WERI-Rb-1 (cell line): Measurements from ENCODE around the gene LRCH4.

Experiments used
- DNase-seq: peaks from one replicate; pipeline ENCODE4 v3.0.0-alpha.2; 2020
- H3K27ac ChIP-seq: fragments of 250-450 bp; sonication (Bioruptor Pico); 2 replicates; pipeline ENCODE4 v1.5.1; 2020; ENCODE audit warnings: mild to moderate bottlenecking, moderate library complexity
- H3K27me3 ChIP-seq: fragments of 250-450 bp; sonication (Bioruptor Pico); 2 replicates; pipeline ENCODE4 v1.5.1; 2021; ENCODE audit warnings: mild to moderate bottlenecking, low read depth, moderate library complexity; ENCODE audit not compliant: insufficient read depth, severe bottlenecking
- H3K36me3 ChIP-seq: fragments of 250-450 bp; sonication (Bioruptor Pico); 2 replicates; pipeline ENCODE4 v1.5.1; 2020; ENCODE audit warnings: mild to moderate bottlenecking, moderate library complexity
- H3K4me3 ChIP-seq: 2 replicates; pipeline ENCODE4 v1.5.1; 2011; ENCODE audit warnings: low read depth, mild to moderate bottlenecking, control low read depth, low read length
- H3K9me3 ChIP-seq: fragments of 250-450 bp; sonication (Bioruptor Pico); 2 replicates; pipeline ENCODE4 v1.5.1; 2021; ENCODE audit warnings: mild to moderate bottlenecking, moderate library complexity; ENCODE audit not compliant: severe bottlenecking
- TF ChIP-seq, protein P1 (sequence below): IDR thresholded peaks from 2 replicates; pipeline ENCODE4 v1.5.1; 2011; ENCODE audit warnings: low read depth, mild to moderate bottlenecking, control low read depth, inconsistent platforms, low read length

The LRCH4 gene

DNA sequence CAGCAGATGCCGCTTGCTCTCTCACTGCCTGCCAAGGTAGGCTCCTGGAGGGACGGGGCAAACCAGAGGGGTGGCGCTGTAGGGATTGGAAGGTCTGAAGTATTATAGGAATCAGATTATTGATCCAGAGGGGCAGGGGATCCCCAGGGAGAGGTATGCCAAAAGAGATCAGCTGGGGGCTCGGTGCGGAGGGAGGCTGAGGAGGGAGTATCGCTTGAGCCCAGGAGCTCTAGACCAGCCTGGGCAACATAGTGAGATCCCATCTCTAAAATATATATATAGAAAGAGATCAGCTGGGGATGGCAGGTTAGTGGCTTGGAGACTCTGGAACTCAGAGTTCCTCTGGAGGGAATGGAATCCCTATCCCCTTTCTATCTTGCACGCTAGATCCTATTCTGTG is 9.3 kb upstream of the LRCH4 start:
- Histone ChIP-seq H3K27ac (no peak overlapping the region), H3K36me3 (no peaks in the 10 kb centered on the region), H3K27me3 (no peaks in the 10 kb centered on the region), H3K9me3 (no peaks in the 10 kb centered on the region), H3K4me3 (no peak overlapping the region)
- no peak for DNase-seq
- TF ChIP-seq, protein P1, sequence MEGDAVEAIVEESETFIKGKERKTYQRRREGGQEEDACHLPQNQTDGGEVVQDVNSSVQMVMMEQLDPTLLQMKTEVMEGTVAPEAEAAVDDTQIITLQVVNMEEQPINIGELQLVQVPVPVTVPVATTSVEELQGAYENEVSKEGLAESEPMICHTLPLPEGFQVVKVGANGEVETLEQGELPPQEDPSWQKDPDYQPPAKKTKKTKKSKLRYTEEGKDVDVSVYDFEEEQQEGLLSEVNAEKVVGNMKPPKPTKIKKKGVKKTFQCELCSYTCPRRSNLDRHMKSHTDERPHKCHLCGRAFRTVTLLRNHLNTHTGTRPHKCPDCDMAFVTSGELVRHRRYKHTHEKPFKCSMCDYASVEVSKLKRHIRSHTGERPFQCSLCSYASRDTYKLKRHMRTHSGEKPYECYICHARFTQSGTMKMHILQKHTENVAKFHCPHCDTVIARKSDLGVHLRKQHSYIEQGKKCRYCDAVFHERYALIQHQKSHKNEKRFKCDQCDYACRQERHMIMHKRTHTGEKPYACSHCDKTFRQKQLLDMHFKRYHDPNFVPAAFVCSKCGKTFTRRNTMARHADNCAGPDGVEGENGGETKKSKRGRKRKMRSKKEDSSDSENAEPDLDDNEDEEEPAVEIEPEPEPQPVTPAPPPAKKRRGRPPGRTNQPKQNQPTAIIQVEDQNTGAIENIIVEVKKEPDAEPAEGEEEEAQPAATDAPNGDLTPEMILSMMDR: no peak

DNA sequence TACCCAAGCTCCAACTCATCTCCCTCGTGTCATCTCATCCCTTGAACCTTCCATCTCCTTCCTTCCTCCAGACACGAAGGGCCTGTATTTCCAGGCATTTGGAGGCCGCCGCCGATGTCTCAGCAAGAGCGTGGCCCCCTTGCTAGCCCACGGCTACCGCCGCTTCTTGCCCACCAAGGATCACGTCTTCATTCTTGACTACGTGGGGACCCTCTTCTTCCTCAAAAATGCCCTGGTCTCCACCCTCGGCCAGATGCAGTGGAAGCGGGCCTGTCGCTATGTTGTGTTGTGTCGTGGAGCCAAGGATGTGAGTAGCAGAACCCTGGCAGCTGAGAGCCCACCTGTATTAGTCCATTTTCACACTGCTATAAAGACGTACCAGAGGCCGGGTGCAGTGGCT is 5.7 kb upstream of the LRCH4 start:
- H3K27ac ChIP-seq: no peak overlapping the region
- no peaks in the 10 kb centered on the region for H3K9me3 ChIP-seq
- no peaks in the 10 kb centered on the region for H3K36me3 ChIP-seq
- no peak overlapping the region for H3K4me3 ChIP-seq
- no peak for DNase-seq
- TF ChIP-seq, protein P1: no peak
- no peaks in the 10 kb centered on the region for H3K27me3 ChIP-seq

DNA sequence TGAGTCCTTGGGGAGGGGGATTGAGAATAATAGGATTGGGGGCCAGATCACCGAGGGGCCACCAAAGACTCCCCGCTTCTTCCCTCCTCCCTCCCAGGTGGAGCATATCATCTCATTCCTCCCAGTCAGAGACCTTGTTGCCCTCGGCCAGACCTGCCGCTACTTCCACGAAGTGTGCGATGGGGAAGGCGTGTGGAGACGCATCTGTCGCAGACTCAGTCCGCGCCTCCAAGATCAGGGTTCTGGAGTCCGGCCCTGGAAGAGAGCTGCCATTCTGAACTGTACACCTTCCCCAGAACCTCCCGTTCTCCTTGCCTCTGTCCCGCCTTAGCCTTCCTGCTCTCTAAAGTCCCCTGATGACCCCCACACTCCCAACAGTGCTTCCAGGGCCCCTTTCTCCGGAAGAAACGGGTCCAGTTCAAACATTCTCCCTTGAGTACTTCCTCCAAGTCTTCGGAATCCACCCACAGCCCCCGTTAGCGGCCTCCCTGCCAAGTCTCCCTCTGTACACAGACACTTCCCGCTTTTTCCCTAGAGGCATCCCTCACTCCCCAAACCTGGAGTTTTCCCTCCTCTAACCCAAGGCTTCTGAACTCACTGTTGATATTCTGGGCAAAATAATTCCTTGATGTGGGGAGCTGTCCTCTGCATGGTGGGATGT is 4.3 kb upstream of the LRCH4 start:
- Histone ChIP-seq H3K27me3 (no peaks in the 10 kb centered on the region), H3K9me3 (no peaks in the 10 kb centered on the region), H3K36me3 (peaks cover 3% of the 10 kb centered on the region), H3K27ac (no peak overlapping the region), H3K4me3 (no peak overlapping the region)
- DNase-seq: no peak
- TF ChIP-seq, protein P1: no peak

DNA sequence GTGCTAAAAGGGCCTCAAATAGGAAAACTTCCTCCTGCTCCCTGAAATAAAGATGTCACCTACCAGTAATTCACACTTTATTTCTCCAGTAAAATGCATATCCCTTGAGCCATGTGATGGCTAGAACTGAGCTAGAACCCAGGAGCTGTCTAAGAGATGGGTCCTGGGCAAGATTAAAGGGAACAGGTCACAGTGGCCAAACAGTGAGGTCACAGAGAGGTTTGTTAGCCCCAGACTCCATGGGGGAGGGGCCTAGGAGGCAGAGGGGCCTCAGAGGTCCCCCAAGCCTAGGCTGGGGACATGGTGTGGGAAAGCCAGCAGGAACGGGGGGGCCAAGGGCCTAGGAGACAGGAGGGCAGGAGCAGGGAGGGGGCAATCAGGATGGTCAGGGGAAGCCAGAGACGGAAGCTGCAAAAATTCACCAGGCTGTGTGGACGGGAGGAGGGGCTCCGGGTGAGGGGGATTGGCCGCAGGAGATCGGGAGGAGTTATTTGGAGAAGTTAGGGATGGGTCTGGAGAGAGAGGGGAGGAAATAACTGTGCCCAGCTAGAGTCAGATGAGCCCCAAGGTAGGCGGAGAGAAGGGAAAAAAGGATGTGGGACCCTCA is 3.5 kb upstream of the LRCH4 start:
- Histone ChIP-seq H3K27me3 (no peaks in the 10 kb centered on the region), H3K4me3 (no peak overlapping the region), H3K9me3 (no peaks in the 10 kb centered on the region), H3K36me3 (peaks cover 3% of the 10 kb centered on the region), H3K27ac (no peak overlapping the region)
- no peak for DNase-seq
- TF ChIP-seq, protein P1: no peak

DNA sequence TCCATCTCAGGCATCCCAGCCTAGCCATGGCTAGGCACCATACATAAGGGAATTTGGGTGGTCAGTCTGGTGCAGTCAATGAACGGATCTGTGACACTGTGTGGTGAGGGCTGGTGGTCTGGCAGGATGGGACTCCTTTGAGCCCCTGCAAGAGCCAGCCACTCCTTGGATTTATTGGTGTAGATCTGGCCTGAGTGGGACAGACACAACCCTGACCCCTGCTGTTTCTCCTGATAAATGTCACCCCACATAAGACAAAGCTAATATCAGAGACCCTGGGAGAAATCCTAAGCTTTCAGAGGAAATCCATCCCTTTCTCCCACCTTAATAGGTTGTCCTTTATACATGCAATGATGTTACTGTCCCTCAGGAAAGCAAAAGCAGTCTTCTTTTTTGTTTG is 2.5 kb upstream of the LRCH4 start:
- TF ChIP-seq, protein P1: peak; percentile 51
- no peak for DNase-seq
- no peak overlapping the region for H3K27ac ChIP-seq
- no peaks in the 10 kb centered on the region for H3K27me3 ChIP-seq
- peaks cover 9% of the 10 kb centered on the region for H3K36me3 ChIP-seq
- no peaks in the 10 kb centered on the region for H3K9me3 ChIP-seq
- no peak overlapping the region for H3K4me3 ChIP-seq
